AG08396 (cell line): ENCODE results near the gene ARHGAP44.

ENCODE experiments used
- DNase-seq: peaks from one replicate; pipeline ENCODE4 v3.0.0; 2012; ENCODE audit warnings: low spot score, mixed read lengths

ARHGAP44 gene

DNA sequence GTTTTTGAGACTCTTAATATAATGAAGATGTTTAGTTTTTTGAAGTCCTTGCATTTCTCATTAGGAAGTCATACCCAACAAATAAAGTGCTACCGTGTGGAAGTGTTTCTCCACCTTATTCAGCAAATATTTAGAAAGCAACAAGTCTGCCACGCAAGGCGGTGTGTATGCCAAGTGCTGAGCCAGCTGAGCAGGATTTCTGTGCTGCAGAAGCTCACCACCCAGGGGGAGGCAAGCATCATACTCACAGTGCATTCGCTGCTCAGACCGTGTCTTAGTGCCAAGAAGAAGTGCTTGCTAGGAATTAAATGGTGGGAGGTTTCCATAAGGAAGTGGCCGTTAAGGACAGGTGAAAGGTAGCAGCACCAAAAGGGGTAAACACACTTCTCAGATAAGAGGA is 111.2 kb downstream of the ARHGAP44 start:
- DNase-seq = no peak

DNA sequence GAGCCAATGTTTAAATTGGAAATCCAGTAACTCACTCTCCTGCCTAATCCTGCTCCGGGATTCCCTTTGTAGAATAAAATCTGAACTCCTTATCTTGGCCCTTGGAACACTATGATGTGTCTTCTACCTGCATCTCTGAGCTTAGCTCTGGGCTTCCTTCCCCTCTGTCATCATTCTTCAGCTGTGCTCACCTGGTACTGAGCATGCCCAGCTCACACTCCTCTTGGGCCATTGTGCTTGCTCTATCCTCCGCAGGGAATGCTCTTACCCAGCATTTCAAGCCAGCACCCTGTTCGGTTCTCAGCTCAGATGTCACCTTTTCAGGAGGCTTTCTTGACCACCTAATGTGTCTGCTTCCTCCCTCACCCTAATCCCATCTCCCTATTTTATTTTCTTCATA is 112.7 kb downstream of the ARHGAP44 start:
- DNase-seq = no peak

DNA sequence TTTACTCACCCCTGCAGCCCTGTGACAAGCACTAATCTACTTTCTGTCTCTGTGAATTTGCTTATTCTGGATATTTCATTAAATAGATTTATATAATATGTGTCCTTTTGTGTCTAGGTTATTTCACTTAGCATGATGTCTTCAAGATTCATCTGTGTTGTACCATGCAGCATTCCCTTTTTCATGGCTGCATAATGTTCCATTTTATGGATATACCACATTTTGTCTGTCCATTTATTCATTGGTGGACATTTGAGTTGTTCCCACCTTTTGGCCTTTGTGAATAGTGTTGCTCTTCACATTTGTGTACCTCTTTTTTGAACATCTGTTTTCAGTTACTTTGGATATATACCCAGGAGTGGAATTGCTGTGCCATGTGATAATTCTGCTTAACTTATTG is 118.2 kb downstream of the ARHGAP44 start:
- DNase-seq = no peak

- no peak for DNase-seq
These were observed 119.7 kb downstream of the ARHGAP44 start for GRCh38 chr17:12909046-12909445.

GRCh38 chr17:12909511-12909910 is 120.2 kb downstream of the ARHGAP44 start:
- DNase-seq = no peak

DNA sequence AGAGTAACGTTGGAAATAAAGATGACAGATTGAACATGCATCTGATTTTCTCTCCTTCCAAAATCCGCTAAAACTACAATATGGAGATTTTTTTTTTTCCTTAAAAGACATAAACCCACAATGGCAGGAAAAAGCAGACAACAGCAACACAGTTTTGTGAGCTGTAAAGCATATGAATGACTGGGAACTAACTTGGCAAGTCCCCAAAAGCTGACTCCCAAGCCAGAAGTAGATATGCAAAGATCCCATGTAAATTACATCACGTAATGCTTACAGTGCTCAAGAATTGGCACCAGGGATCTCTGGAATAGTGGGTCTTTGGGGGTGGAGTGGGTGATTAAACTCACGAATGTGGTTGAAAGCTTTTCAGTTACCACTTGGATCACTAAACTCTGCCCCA is 121.9 kb downstream of the ARHGAP44 start:
- no peak for DNase-seq

- no peak for DNase-seq
These were observed 128.1 kb downstream of the ARHGAP44 start for GRCh38 chr17:12917399-12917798.

DNA sequence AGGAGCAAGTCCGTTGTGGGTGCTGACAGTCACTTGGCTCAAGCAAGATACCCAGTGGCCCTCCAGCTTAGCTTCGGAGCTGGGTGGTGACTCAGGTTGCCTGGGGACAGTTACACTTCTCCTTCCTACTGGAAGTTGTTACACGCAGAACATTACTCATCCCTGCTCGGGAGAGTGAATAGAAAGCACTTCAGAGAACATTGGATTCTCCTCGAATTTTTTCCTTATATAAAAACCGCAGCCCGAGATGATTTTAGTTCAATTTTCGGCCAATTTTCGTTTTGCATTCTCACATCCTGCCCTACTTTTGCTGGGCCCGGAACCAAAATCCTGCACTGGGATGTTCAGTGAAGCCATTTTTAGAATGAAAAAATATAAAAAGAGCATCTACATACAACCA is 128.8 kb downstream of the ARHGAP44 start:
- DNase-seq = no peak

DNA sequence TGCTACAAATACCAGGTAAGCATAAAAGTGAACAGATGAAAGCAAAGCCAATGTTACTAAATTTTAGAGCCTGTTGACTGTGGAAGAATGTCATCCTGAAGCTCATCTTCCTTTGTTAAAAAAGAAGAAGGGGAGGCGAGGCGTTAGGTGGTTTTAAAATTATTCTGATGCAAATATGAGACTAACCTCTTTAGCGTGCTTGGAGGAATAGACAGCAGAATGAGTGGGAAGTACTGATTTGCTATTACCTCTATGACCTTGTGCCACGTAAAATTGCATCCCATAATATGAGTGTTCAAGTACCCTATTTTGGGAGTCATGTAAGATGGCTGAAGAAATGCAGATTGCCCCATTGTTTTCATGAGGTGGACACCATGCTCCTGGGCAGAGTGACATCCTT is 132.8 kb downstream of the ARHGAP44 start:
- no peak for DNase-seq

- no peak for DNase-seq
These were observed 135.3 kb downstream of the ARHGAP44 start for GRCh38 chr17:12924614-12925013.

GRCh38 chr17:12927001-12927400 is 137.7 kb downstream of the ARHGAP44 start:
- DNase-seq = no peak

- DNase-seq = no peak
These were observed 138.5 kb downstream of the ARHGAP44 start for GRCh38 chr17:12927541-12928425.

DNA sequence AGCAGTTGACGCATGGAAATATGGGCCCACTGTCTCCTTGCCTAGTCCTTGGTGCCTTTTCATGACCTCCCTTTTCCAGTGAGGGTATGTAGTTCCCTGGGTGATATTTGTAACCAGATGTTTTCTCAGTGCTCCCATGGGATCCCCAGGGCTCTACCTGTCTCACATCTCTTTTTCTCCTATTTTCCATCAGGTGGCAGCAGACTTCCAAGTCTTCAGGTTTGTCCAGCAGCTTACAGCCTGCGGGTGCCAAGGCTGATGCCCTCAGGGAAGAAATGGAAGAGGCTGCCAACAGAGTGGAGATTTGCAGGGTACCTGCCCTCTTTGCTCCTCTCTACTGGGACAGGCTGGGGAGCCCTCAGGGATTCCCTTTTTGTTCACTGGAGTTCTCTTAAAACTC is 139.4 kb downstream of the ARHGAP44 start:
- no peak for DNase-seq

DNA sequence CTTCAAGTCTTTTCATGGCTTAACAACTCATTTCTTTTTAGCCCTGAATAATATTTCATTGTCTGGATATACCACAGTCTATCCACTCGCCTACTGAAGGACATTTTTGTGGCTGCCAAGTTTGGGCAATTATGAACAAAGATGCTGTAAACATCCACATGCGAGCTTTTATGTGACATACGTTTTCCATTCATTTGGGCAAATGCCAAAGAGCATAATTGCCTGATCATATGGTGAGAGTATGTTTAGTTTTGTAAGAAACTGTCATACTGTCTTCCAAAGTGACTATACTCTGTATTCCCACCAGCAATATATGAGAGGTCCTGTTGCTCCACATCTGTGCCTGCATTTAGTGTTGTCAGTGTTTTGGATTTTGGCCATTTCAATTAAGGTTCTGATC is 147.2 kb downstream of the ARHGAP44 start:
- no peak for DNase-seq

GRCh38 chr17:12940699-12941098 is 151.4 kb downstream of the ARHGAP44 start:
- no peak for DNase-seq

DNA sequence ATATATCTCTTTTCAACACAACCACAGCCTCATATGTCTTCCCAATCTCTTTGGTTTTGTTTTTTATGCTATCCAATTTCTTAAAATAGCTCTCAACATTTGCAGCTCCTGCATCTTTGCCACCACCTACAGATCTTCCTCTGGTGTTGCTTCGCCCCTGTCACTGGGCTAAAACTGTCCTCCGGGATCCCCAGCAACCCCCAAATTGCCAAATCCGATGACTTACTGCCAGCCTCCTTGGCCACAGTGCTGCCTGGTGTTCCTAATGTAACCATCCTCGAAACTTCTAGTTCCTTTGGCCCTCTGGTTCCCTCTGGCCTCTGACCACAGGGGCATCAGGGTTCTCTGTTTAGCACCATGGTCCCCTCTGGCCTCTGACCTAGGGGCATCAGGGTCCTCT is 157.7 kb downstream of the ARHGAP44 start:
- no peak for DNase-seq

DNA sequence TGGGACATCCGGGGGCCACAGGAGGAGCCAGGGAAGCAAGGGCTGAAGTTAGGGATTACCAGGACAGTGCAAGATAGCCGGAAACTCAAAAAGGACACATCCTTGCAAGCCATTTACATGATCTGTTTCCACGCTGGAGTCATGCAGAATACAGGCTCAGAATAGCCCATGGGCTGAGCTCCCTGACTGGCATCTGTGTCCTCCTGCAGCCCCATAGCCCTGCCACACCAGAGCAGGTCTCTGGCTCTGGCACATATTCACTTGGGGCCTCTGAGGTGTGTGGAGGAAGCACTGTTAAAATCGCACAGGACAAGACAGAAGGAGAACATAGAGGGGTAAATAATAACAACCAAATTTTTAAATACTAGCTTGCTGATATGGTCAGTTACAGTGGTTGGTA is 162.7 kb downstream of the ARHGAP44 start:
- DNase-seq = no peak

GRCh38 chr17:12953156-12953555 is 163.9 kb downstream of the ARHGAP44 start:
- DNase-seq = no peak

- no peak for DNase-seq
These were observed 166.2 kb downstream of the ARHGAP44 start for GRCh38 chr17:12955521-12955920.

GRCh38 chr17:12958786-12959185 is 169.5 kb downstream of the ARHGAP44 start:
- DNase-seq = no peak

GRCh38 chr17:12959441-12959840 is 170.1 kb downstream of the ARHGAP44 start:
- DNase-seq = no peak

DNA sequence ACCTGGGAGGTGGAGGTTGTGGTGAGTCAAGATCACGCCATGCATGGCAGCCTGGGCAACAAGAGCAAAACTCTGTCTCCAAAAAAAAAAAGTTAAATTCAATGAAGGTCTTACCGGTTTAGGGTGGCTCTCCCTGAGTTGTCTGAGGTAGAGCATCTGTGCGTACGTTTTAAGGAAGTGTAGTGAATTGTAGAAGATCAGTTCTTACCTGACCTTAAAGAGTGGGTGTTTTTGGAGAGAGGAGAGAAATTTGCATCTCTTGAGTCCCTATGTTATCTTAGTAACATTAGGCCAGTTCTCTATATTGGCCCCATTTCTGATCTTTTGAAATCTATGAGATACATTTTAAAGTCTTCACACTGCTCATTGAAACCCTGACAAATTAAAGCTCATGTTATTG is 172.4 kb downstream of the ARHGAP44 start:
- no peak for DNase-seq

- no peak for DNase-seq
These were observed 174.2 kb downstream of the ARHGAP44 start for GRCh38 chr17:12963505-12963904.

DNA sequence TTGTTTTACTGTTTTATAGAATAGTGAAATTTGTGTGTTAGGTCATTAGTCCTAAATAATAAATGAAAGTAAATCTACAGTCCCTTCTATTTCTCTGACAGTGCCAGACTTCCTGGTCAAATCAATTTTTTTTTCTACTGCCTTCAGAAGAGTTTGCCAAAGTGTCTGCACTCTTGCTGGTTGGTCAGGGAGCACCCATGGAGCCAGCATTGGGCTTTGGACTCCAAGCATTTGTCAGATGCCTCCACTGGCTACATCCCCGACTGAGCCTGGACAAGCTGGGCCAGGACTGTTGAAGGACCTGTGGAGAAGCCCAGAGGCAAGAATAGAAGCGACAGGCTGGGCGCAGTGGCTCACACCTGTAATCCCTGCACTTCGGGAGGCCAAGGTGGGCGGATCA is 174.9 kb downstream of the ARHGAP44 start:
- no peak for DNase-seq
